Measurements from ENCODE around the gene COL23A1.

- no peak for TF ChIP-seq CTCF (conservative IDR thresholded peaks at IDR 0.05; ENCODE audit: low read depth, low read length)
- TF ChIP-seq EZH2 (IDR thresholded peaks at IDR 0.05; ENCODE audit: low read length, unreplicated experiment): no peak
- TF ChIP-seq EZH2phosphoT487 (IDR thresholded peaks at IDR 0.05; ENCODE audit: borderline replicate concordance, low read length): no peak
Observed at GRCh38 chr5:178564811-178565550, 25.2 kb downstream of the COL23A1 start.

Data from PC-3 (cell line).